Nucleus accumbens (tissue), 56 donors: ENCODE measurements around the gene ZNF518A.

ENCODE experiments used
- DNase-seq, 56 donors: peaks; one replicate each; lab custom pipeline; 2025; lab: John Stamatoyannopoulos, UW

Gene ZNF518A, protein sequence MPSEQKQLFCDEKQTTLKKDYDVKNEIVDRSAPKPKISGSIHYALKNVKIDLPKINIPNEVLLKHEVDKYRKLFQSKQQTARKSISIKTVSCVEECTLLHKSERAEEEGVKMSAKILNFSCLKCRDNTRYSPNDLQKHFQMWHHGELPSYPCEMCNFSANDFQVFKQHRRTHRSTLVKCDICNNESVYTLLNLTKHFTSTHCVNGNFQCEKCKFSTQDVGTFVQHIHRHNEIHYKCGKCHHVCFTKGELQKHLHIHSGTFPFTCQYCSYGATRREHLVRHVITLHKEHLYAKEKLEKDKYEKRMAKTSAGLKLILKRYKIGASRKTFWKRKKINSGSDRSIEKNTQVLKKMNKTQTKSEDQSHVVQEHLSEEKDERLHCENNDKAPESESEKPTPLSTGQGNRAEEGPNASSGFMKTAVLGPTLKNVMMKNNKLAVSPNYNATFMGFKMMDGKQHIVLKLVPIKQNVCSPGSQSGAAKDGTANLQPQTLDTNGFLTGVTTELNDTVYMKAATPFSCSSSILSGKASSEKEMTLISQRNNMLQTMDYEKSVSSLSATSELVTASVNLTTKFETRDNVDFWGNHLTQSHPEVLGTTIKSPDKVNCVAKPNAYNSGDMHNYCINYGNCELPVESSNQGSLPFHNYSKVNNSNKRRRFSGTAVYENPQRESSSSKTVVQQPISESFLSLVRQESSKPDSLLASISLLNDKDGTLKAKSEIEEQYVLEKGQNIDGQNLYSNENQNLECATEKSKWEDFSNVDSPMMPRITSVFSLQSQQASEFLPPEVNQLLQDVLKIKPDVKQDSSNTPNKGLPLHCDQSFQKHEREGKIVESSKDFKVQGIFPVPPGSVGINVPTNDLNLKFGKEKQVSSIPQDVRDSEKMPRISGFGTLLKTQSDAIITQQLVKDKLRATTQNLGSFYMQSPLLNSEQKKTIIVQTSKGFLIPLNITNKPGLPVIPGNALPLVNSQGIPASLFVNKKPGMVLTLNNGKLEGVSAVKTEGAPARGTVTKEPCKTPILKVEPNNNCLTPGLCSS (N-terminal part only)

GRCh38 chr10:96129387-96130325 is at the start of gene ZNF518A:
TSS of gene ZNF518A (plus strand) at chr10:96130297. CDS start at chr10:96156323, 26,026 bp downstream.
- peak in 55 of 56 donors; percentile 28 to 96 (median 85) for DNase-seq

GRCh38 chr10:96082153-96082552 is 47.9 kb upstream of the ZNF518A start:
- no peak for DNase-seq

DNA sequence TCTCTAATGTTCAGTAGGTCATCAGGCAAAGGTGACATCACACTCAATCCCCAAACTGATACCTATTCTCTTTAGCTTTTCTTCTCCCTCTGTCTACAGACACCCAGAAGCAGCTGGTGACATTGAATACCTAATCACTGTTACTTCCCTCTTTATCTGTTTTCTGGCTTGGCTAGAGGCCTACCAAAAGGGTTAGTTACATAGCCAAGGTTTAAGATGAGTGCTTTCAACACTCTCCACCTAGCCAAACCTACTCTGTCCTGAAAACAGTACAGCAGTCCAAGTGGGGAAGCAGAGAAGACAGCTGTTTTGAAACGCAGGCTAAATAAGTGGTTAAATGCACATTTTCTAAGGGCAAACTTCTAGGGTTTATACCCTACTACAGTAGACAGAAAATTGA is 47.3 kb upstream of the ZNF518A start:
- no peak for DNase-seq

DNA sequence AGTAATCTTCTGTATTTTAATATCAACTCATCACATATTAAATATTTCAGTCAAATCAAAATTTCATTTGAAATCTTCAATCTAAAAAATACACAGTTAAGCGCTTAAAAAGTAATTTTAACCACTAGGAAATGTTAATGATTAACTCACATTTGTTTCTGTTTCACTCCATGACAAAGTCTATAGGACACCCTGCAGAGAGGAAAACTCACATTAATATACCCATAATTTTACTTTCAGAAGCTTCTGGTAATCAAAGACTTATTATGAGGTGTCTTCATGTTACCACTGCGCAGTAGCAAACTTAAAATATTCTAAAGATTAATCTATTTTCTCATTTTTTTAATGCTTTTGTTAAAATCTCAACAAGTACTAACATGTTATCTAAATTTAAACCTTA is 41.0 kb upstream of the ZNF518A start:
- no peak for DNase-seq

GRCh38 chr10:96089670-96090462 is 40.2 kb upstream of the ZNF518A start:
- DNase-seq: peak; percentile 25 to 93 (median 82)

DNA sequence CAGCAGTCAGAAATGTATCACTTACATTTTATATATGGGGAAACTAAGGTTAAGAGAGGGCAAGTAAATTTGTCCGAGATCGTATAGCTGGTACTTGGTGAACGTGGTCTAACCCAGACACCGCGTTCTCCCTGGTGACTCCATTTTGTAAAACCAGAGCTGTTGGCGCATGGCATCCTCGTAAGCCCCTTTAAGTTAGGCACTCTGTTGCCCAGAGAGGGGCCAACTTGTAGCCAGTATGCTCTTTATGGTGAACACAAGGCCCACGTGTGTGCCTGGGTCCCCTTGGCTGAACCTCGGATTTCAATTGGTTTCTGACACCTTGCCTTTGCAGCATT is 39.7 kb upstream of the ZNF518A start:
- DNase-seq: peak in 4 of 56 donors; percentile 9 to 35 (median 16)

- DNase-seq: no peak
Observed at GRCh38 chr10:96092999-96093767, 36.9 kb upstream of the ZNF518A start.

DNA sequence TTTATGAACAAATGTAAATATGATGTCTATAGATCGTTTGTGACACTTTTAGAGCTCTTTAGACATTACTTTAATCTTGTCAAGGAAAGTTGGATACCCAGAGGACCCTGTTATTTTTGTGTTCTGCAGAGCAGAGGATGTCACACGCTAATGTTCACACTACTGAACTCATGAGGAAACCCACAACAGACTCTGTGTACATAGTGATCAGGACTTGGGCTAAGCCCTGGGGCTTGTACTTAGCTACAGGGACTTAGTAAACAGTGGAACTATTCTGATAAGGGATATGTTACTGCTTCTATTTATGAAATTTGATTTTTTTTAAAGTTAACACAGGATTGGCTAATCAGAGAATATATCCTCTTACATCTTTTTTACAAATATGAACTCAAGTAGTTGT is 36.1 kb upstream of the ZNF518A start:
- no peak for DNase-seq

DNA sequence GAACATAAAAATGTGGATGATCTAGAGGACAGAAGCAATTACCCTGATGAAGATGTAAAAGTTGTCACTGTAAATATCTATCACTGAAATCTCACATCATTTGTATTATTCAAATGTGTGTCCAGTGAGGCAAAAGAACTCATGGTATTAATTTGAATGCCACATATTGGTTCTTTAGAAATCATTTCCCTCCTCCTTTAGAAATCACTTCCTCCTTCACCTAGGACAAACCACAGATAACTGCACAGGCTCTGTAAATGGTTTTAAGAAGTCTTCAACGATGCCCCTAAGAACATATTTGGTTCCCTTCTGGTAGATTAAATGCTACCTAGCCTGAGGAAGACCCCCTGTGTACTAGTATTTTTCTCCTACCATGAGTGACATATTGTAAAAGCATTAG is 33.1 kb upstream of the ZNF518A start:
- DNase-seq: no peak

DNA sequence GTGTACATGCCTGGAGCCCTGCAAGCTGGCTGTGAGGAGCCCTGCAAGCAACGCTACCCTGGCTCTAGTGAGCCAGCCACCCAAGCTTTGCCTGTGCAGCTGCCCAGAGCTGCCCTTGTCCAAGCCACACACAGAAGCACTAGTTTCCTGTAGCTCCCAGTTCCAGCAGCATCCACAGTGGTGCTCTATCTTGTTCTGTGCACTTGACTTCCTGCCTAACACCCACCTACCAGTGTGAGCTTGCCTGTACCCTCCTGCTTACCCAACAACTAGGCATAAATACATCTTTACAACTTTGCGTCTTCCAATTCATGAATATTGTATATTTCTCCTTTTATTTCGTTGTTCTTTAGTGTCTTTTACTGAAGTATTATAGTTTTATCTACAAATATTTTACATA is 32.2 kb upstream of the ZNF518A start:
- DNase-seq: no peak

- DNase-seq: no peak
Observed at GRCh38 chr10:96107623-96108038, 22.5 kb upstream of the ZNF518A start.

DNA sequence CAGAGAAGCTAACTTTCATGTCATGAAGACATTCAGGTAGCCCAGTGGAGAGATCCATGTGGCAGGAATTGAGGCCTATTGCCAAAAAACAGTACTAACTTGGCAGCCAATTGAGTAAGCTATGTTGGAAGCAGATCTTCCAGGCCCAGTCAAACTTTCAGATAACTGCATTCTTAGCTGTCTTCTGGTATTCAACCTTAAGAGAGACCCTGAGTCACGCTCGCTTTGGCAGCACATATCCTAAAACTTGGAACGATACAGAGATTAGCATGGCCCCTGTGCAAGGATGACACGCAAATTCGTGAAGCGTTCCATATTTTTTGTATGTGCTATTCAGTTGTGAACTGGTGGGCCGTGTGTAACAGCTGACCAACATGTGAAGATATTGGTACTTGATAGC is 17.6 kb upstream of the ZNF518A start:
- no peak for DNase-seq

DNA sequence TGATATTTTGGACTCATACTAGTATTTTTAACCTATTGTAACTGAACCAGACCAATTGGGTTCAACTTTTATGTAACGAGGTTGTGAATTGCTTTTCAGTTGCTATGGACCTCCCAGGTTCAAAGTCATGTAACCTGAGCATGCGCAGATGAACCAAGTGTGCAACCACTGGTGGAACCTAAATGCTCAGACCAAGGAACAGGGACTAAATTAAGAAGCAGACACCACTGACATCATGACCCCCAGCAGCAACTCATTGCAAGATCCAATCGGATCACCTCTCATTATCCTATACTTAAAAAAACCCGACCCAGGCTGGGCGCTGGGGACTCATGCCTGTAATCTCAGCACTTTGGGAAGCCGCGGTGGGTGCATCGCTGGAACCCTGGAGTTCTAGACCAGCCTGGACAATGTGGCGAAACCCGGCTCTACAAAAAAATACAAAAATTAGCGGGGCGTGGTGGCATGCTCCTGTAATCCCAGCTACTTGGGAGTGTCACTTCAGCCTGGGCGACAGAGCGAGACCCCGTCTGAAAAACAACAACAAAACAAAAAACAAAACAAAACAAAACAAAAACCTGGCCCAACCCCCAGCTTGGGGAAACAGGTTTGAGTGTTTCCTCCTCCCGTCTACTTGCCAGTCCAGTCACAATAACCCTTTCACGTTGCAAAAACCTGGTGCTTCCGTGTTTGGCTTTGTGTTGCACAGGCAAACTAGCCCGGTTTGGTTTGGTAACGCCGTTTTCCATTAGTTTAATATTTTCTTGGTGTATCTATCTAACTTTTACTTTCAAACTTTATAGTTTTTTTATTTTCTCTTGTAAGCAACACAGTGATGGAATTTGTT is 11.3 kb upstream of the ZNF518A start:
- DNase-seq: no peak

DNA sequence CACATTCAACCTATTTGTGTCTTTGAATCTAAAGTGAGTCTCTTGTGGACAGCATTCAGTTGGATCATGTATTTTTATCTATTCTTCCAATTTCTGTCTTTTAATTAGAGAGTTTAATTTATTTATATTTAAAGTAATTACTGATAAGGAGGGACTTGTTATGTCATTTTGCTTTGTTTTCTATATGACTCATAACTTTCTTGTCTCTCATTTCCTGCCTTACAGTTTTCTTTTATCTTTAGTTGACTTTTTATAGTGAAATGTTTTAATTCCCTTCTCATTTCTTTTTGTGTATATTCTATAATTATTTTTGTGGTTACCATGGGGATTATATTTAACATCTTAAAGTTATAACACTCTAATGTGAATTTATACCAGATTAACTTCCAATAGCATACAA is 7.3 kb upstream of the ZNF518A start:
- no peak for DNase-seq

- DNase-seq: no peak
Observed at GRCh38 chr10:96124230-96125141, 5.6 kb upstream of the ZNF518A start.

DNA sequence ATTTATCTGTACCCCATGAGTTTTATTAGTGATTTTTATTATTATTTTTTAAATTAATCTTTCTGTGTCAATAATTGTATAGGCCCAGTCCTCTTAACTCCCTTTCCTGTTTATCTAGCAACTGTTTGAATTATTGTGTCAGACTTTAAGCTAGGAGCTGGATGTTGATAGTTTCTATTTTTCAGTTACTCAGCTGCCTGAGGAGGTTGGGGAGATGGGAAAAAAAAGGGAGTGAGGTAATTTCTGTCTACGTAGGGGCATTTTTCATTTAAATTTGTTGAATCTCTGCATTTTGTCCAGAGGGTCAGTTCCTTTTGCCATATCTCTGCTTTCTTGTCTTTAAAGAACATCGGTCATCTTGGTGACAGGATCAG is 5.0 kb upstream of the ZNF518A start:
- DNase-seq: no peak
